ENCODE data around the gene CDH24. TPM values are rescaled to one million over a fixed set of nuclear protein-coding genes. Genes with fewer than 3 reads are reported as not detected.

The CDH24 gene
- total and polyA plus RNA-seq, 10 of the 15 experiments (the other 5 are each of a cell fraction or from before 2014, with no cell fraction given), result 0.10 to 1.5 (median 0.45) TPM; not detected in 2

DNA sequence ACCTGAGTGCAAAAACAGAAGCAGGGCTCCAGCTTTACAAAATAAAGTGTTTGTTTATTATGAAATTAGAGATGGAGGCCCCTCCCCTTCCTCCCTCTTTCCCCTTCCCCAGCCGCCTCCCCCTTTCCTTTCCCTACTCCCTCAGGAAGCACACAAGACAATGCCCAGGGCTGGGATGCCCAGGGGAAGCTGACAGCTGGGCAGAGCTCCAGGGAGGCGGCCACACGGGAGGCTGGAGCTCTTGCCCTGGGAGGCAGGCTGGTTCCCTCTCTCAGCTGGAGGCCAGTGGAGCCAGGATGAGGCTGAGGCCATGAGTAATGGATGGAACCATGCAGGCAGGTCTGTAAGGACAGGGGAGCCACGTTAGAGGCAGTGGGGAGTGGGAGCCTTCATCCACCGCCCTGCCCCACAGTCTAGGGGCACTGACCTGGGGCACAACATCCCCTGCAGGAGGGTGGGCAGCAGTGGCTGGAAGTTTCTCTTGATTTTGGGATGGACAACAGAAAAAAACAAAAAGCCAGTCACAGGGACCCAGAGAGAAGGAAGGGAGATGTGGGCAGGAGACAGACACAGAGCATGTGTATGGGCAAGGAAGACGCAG lies 10.2 kb downstream of the CDH24 start:
- no peak overlapping the region for H3K9ac ChIP-seq (ENCODE audit: control insufficient read depth, insufficient read depth, low read length)
- no peak overlapping the region for H3K27ac ChIP-seq (ENCODE audit: control insufficient read depth, insufficient read depth)
- in situ Hi-C loops (cut with MboI) (no loop called here), intact Hi-C loops (cut with micrococcal nuclease; ENCODE audit: unreplicated experiment) (no loop called here)
- CTCF ChIA-PET, result interaction anchor here (0.8 to 18.3 kb wide), 5 partner anchors 11 to 174 kb away, joined by 3 to 853 read pairs (median 4); partner anchors contain the start of genes AJUBA and CDH24
- POLR2A ChIA-PET, result interaction anchor here (0.5 kb wide), 1 partner anchor 144 kb away, joined by 4 read pairs; no protein-coding TSS in a partner anchor
- no peak overlapping the region for H3K4me3 ChIP-seq
- BruUV-seq (replicated peaks), result no TSS peak
- RAD21 ChIA-PET (ENCODE audit: unreplicated experiment), result interaction anchor here (1.4 kb wide), 1 partner anchor 61 kb away, joined by 3 read pairs; no protein-coding TSS in a partner anchor
- H4K20me1 ChIP-seq (ENCODE audit: control insufficient read depth, insufficient read depth), result no peaks in the 10 kb centered on the region
- H3K4me1 ChIP-seq (ENCODE audit: control insufficient read depth, insufficient read depth, low read length), result no peaks in the 10 kb centered on the region
- SMC1A ChIA-PET (ENCODE audit: uncharacterized antibody, unreplicated experiment), result no interaction called here
- TF ChIP-seq IKZF2 (IDR thresholded peaks at IDR 0.05) (no peak), POLR2AphosphoS2 (IDR thresholded peaks at IDR 0.05; ENCODE audit: low read depth, low read length) (no peak), RFX5 (IDR thresholded peaks at IDR 0.05; ENCODE audit: low read depth, low read length) (no peak), IRF3 (IDR thresholded peaks at IDR 0.05) (no peak), E2F8 (IDR thresholded peaks at IDR 0.05; ENCODE audit: low read depth, partially characterized antibody) (no peak), RUNX3 (IDR thresholded peaks at IDR 0.05; ENCODE audit: low read length) (no peak), SMARCA5 (IDR thresholded peaks at IDR 0.05) (no peak), SPI1 (IDR thresholded peaks at IDR 0.05; ENCODE audit: borderline replicate concordance, insufficient read depth, low read depth, low read length) (no peak), IKZF1 (conservative IDR thresholded peaks at IDR 0.05) (no peak), ZNF207 (IDR thresholded peaks at IDR 0.05; ENCODE audit: borderline replicate concordance) (no peak), TCF12 (IDR thresholded peaks at IDR 0.05; ENCODE audit: low read depth, low read length) (no peak), EZH2 (IDR thresholded peaks at IDR 0.05; ENCODE audit: borderline replicate concordance, control insufficient read depth, low read depth, low read length) (no peak), CREM (IDR thresholded peaks at IDR 0.05; ENCODE audit: low read depth) (no peak)
- H3K36me3 ChIP-seq (ENCODE audit: control insufficient read depth in 2 of 2, insufficient read depth in 2 of 2, low read length in 1 of 2), result no peaks in the 10 kb centered on the region
- no peaks in the 10 kb centered on the region; a peak in 2 of 4 replicates for H3K27me3 ChIP-seq (replicated peaks in 1 of 2; ENCODE audit: control insufficient read depth in 2 of 2, insufficient read depth in 2 of 2, low read length in 1 of 2)
- no peaks in the 10 kb centered on the region for H3K9me3 ChIP-seq (replicated peaks; ENCODE audit: control insufficient read depth, insufficient read depth, low read length)
- no peak overlapping the region for H3K4me2 ChIP-seq (ENCODE audit: control insufficient read depth, insufficient read depth)
- DNase-seq (ENCODE audit: low read depth, low spot score) (no peak), ATAC-seq (no peak), FAIRE-seq (no peak)
- H2AFZ ChIP-seq (ENCODE audit: control insufficient read depth, low read depth, low read length), result no peak overlapping the region
- 44% methylated on average over 6 of the region's 6 CpGs for WGBS (ENCODE audit: insufficient coverage, insufficient replicate concordance, low lambda C conversion rate, missing lambda C conversion rate)
- H3K79me2 ChIP-seq (ENCODE audit: control insufficient read depth, insufficient read depth, low read length), result no peaks in the 10 kb centered on the region
